ENCODE data around the gene NEUROD4.

GRCh38 chr12:55024575-55024974 lies 4.8 kb downstream of the NEUROD4 start:
- TF ChIP-seq, protein P1, sequence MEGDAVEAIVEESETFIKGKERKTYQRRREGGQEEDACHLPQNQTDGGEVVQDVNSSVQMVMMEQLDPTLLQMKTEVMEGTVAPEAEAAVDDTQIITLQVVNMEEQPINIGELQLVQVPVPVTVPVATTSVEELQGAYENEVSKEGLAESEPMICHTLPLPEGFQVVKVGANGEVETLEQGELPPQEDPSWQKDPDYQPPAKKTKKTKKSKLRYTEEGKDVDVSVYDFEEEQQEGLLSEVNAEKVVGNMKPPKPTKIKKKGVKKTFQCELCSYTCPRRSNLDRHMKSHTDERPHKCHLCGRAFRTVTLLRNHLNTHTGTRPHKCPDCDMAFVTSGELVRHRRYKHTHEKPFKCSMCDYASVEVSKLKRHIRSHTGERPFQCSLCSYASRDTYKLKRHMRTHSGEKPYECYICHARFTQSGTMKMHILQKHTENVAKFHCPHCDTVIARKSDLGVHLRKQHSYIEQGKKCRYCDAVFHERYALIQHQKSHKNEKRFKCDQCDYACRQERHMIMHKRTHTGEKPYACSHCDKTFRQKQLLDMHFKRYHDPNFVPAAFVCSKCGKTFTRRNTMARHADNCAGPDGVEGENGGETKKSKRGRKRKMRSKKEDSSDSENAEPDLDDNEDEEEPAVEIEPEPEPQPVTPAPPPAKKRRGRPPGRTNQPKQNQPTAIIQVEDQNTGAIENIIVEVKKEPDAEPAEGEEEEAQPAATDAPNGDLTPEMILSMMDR (IDR thresholded peaks at IDR 0.05) = no peak
- no peak for TF ChIP-seq POLR2A (IDR thresholded peaks at IDR 0.05)

All from thyroid gland (tissue), 4 donors.